ENCODE measurements around the gene RRN3.
A peak's percentile ranks its signal among the peaks of the same experiment; 100 is the strongest.
"Not testable (repeated sequence)": the region's sequence is repeated elsewhere in the genome, so short reads cannot be mapped to it uniquely, and the experiment has no call there.

The RRN3 gene

DNA sequence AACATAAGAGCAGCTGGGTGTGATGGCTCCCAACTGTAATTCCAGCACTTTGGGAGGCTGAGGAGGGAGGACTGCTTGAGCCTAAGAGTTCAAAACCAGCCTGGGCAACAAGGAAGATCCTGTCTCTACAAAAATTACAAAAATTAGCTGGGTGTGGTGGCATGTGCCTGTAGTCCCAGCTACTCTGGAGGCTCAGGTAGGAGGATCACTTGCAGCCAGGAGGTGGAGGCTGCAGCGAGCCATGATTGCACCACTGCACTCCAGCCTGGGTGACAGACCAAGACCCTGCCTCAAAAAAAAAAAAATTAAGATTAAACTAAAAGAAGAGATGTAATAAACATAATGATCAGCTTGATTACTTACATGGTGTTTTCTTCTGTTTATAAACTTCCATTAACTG is 43.6 kb downstream of the RRN3 start:
- DNase-seq, result not testable (repeated sequence)

DNA sequence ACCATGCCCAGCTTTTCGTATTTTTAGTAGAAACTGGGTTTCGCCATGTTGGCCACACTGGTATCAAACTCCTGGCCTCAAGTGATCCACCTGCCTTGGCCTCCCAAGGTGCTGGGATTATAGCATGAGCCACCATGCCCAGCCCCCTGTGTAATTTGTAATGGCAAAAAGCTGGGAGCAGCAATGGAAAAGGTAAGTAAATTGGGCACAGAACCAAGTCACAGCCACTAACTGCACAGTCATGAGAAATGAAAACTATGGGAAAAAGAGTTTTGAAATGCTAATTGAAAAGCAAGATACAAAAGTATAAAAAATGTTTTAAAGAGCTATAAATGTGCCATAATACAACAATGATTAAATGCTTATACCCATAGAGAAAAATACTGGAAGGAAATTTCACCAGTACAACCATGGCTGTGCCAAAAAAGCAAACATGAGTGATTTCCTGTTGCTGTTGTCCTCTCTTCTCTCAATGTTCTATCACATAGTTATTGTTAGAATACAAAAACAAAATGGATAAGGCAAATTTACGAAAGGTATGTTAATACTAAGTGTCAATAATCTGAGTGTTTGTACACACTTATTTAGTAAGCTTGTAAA is 44.4 kb downstream of the RRN3 start:
- DNase-seq, result no peak

DNA sequence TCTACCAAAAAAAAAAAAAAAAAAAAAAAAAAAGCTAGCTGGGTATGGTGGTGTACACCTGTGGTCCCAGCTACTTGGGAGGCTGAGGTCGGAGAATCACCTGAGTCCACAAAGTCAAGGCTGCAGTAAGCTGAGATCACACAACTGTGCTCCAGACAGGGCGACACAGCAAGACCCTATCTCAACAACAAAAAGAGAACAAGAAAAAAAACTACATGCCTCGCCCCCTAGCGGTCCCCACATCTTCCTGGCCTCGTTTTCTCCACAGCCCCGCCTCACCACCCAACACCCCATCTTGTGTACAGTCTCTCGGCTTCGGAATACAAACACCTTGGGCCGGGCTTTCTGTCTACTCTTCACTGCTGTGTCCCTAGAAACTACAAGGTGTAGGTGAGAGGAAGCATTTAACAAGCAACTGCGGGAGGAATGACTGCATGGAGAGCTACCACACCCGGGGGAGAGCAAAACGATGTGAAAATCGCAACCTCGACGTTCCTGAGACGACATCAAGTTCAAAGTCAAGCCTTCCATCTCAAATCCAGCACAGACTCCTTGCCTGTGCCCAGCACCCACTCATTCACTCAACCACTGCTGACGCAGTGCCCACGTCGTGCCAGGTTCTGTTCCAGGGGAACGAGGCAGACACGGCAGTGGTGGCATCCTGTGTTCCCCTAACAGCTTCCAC is 47.2 kb downstream of the RRN3 start:
- DNase-seq, result no peak

DNA sequence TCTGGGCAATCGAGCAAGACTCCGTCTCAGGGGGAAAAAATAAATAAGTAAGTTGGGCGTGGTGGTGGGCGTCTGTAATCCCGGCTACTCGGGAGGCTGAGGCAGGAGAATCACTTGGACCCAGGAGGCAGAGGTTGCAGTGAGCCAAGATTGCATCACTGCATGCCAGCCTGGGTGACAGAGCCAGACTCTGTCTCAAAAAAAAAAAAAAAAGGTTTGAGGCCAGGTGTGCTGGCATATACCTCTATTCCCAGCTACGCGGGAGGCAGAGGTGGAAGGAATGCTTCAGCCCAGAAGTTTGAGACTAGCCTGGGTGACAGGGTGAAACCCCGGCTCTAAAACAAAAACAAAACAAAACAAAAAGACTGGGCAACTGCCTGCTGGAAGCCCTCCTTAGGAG is 48.8 kb downstream of the RRN3 start:
- DNase-seq, result not testable (repeated sequence)

DNA sequence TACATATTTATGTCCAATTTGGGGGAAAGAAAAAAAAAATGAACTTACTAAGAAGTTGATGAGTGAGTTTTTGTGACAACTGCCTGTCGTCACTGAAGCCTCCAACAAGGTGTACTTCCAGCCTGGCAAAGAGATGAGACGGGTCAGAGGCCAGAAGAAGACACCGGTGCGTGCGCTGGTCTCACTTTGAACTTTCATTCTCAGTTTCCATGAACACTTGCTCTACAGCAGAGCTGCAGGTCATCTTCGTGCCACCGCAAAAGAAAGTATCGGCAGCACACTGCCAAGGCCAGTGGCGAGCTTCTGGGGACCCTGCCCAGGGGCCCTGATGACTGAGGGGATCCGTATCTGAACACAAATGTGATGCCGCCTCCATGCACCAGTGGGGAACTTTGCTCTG is 49.8 kb downstream of the RRN3 start:
- DNase-seq, result no peak

DNA sequence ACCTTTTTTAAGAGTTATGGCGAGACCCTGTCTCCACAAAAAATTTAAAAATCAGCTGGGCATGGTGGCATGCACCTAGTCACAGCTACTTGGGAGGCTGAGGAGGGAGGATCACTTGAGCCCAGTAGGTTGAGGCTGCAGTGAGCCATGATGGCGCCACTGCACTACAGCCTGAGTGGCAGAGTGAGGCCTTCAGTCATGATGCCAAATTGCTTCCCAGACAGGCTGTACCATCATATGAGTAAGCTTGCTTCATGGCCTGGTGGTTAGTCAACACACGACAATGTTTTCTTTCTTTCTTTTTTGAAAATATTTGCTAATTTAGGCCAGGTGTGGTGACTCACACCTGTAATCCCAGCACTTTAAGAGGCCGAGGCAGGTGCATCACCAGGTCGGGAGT is 50.7 kb downstream of the RRN3 start:
- no peak for DNase-seq

DNA sequence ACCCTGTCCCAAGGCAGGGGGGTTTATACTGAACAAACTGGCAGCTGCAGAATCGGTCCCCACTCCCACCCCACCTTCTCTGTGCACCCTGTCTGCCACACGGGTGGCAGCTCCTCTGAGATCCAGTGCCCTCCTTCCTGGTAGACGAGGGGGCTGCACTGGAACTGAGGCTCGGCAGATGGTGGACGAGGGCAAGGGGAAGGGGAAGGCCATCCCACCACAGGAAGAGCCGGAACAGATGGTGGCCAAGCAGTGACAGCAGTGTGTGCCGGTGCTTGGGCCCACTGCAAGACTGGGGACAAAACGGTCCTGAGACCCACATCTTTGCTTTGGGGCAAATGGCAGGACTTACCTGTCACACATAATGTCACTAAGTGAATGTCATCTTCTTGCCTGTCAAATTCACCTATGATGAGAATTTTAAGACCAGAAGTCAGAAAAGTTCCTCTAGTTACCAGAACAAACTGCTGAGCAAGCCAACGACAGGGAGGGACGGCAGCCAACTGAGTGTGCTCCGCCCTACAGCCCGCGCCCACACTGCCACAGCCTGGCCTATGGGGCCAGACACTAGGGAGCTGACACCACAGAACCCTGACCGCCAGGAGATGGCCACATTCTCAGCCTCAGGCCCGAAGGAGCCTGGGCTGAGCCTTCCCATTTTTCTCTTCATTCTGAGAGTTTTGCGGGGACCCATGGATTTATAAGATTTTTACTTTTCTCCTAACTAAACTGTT is 52.6 kb downstream of the RRN3 start:
- DNase-seq, result peak; percentile 83

DNA sequence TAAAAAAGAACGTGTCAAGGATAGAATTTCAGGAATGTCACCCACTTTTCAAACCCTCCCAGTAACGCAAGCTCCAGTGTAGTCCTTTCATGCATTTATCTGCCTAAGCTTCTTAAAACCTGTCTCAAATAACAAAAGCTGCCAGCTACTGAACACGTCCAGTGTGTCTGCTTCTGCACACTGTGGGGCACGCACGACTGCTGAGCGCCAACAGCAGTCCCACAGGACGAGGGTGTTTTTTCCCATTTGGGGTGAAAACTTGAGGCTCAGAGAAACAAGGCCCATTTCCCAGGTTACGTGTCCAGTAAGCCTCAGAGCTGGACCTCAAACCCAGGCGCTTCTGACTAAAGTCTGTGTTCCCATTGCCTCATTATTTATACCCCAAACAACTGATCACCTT is 55.4 kb downstream of the RRN3 start:
- no peak for DNase-seq

DNA sequence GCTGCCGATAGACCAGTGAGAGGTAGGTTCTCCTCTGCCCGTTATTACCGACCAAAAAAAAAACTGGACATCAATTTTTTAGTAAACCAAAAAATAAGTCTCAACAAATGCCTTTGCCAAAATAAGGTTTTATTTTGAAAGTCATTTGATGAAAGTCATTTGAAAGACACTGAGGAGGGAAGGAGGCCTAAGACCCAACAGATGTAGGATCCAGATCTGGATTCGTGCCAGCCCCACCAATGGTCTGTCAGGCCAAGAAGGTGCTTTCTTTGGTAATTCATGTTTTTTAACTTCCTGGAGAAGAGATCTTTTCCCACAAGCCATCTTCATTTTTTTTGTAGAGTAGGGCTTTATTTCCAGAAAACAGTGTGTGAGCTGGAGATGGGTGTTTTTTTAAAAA is 56.3 kb downstream of the RRN3 start:
- peak; percentile 80 for DNase-seq

DNA sequence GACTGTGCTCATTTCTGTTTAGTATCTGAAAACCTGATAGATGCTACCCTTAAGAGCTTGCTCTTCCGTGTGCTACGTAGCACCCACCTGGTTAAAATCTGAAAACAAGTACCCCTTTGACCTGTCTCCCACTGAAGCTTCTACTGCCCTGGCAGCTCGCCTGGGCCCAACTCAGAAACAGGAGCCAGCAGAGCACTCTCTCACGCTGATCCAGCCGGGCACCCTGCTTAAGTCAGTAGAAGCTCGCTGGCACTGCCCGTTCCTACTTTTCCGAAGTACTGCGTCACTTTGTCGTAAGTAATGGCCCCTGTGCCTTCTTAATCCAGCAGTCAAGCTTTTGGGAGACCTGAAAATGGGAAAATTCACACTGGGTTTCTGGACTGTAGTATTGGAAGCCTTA is 57.1 kb downstream of the RRN3 start:
- DNase-seq, result no peak

DNA sequence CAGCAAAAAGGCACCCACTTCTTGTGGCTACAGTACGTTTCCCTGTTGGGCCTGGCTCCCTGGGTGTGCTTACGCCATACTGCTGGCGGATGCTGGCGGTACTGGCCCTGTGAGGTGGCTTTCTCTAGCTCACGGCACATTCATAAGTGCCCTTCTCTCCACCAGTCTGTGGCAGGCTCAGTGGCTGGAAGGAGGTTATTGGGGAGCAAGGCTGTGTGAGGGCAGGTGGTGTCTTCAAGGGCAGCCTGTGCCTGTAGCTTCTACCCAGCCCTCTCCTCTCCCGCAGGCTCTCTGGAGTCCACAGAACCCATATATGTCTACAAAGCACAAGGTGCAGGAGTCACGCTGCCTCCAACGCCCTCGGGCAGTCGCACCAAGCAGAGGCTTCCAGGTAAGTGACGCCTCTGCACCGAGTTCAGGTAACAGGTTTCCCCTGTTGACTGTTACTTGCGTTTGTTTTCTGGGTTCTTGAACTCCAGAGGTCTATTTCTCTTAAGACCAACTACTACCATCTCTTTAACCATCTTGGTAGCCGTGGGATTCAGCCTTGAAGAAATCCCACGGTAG is 58.8 kb downstream of the RRN3 start:
- no peak for DNase-seq

DNA sequence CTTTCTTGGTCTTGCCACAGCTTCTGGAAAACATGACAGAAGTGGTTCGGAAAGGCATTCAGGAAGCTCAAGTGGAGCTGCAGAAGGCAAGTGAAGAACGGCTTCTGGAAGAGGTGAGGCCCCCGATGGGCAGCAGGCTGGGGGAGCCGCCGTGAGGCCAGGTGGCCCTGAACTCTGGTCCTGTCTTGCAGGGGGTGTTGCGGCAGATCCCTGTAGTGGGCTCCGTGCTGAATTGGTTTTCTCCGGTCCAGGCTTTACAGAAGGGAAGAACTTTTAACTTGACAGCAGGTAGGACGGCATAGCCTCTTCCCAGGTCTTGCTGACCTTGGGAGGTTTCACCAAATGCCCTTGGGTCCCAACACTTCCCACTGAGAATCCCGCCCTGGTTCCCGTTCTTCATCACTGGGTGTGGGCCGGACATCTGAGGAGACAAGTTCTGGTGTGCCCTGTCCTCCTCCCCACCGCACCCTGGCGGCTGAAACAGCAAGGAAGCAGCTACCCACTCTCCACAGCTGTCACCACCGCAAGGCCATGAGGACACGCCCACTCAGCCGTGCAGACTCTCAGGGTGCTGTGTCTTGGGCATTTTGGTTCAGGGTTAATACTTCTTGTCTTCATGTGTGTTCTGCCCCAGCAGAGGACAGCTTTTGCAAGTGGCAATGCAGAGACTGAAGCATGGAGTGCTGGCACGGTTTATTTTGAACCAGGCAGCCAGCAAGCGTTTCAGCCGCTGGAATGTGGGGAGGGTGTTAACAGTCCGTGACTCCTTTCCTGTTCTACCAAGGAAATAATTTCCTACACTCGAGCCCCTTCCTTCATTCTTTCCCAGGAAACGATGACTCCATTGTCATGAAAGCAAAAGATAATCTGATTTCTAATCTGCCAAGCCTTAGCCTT is 59.6 kb downstream of the RRN3 start:
- no peak for DNase-seq

DNA sequence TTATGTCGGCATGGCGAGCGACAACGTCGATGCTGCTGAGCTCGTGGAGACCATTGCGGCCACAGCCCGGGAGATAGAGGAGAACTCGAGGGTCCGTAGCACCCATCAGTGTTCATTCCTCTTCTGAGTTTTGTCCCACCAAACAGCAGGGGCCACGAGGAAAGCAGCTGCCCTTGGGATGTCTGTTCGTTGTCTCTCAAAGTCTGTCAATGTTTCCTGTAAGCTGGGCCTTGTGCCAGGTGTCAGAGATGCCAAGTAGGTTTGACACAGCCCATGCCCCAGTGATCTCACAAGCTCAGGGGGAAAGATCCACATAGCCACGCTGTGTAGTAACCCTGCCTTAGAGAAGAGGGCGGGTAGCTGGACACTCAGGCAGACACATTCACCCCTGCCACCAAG is 60.8 kb downstream of the RRN3 start:
- DNase-seq, result no peak

DNA sequence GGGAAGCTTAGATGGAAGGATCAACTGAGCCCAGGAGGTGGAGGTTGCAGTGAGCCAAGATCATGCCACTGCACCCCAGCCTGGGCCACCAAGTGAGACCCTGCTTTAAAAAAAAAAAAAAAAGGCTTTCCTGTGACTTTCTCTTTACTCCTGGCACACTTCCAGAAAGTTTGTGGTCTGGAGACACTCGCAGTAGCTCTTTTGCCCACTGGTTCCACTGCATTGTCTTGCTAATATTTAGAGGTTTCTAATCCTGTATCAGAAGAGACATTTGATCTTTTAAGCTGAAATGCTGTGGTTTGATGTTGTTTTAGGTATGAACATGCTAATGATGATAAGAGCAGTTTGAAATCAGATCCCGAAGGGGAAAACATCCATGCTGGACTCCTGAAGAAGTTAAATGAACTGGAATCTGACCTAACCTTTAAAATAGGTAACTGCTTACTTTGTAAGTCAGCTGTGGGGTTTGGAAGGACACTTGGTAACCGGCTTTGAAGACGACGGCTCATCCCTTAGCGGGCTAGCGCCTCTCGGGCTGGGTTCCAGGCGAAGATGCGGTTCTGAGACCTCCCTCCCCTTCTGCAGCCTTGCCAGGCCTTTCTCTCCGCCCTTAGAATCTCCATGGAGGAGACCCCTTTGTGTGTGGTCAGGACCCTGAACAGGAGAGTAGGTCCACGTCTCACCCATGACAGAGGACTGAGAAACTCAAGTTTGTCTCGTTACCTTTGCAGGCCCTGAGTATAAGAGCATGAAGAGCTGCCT is 61.3 kb downstream of the RRN3 start:
- peak; percentile 76 for DNase-seq

DNA sequence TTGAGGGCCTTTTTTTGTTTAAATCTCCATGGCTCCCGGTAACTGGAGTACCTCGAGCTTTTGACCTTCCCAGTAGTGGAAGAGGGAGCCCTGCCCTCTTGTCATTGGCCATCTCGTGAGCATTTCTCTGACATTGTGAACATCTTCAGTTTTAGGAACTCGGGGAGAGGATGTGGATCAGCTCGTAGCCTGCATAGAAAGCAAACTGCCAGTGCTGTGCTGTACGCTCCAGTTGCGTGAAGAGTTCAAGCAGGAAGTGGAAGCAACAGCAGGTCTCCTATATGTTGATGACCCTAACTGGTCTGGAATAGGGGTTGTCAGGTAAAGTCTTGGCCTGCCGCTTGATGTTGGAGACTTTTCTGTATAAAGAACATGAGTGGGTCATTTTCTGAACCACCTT is 62.5 kb downstream of the RRN3 start:
- DNase-seq, result no peak

DNA sequence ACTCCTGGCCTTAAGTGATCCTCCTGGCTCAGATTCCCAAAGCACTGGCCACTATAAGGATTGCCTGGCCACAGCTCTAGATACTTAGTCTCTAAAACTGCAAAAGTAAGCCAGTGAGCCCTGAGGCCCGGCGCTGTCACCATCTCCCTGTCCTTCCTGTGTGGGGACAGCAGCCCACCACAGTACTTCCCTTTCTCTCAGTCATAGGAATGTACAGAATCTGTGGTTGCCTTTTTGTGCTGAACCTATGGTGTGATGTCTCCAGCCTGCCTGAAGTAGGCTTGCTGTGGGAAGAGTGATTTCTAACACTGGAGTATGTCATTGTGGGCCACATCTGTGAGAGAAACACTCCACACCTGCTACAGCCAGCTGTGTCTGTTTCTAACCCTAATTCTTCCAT is 62.9 kb downstream of the RRN3 start:
- DNase-seq, result no peak

DNA sequence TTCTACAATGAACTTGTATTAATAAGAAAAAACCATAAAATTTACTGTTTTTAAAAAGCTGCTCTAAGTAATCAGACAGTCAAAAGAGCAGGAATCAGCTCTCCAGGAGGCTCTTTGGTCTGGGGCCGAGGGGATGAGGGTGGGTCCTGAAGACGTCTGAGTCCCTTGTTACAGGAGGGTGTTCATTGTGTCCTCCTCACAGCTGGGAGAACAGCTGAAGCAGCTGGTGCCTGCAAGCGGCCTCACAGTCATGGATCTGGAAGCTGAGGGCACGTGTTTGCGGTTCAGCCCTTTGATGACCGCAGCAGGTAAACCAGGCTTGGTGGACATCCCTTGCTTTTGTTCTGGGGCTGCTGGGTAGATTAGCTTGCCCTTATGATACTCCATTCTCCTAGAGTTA is 64.3 kb downstream of the RRN3 start:
- not testable (repeated sequence) for DNase-seq

DNA sequence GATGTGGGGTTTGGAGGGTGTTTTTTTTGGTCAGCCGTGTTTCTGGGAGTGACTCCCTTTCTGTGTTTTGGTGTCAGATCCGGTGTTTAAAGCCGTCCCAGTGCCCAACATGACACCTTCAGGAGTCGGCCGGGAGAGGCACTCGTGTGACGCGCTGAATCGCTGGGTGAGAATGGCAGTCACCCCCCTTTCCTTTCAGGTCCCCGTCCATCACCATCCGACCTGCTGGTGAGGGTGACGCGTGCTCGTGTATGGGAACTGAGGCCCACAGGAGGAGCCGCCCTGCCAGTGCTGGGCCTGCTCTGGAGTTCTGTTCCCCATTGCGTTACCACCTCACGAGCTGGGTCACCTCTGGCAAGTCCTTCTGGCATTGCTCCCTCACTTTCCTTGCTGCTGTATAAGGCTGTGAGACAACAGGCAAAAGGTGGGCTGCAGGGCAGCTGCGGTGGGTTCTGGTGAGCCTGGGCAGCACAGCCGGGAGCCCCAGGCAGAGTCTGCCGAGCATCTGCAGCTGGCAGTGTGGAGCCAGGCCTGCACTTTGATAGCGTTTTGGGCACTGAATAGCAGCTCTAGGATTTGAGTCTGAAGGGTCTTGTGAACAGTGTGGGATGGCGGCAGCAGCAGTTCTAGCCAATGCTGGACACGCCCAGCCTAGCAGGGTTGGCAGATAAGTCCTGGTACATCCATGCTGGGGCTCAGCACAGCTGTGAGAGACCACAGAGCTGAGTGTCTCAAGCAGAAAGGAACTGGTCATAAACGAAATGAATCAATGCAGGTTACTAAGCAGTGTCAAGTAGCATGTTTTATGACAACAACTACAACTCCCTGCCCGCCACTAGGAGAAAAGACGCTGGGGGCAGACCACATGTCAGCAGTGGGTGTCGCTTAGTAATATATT is 65.0 kb downstream of the RRN3 start:
- DNase-seq, result peak; percentile 82

DNA sequence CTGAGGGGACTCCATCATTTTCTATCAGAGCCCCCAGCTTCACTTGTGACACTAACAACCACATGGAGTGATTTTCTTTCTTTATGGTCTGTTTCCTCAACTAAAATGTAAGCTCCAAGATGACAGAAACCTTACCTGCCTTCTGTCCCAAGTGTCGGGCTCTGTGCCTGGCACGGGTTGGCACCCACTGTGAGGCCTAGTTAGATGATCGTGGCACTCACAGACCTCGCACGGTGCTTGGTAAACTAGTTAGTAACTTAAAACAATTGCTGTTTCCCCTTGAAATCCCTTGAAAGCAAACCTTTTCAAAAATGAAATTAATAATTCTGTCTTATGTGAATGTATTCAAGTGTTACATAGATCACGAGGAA is 65.7 kb downstream of the RRN3 start:
- DNase-seq, result not testable (repeated sequence)

DNA sequence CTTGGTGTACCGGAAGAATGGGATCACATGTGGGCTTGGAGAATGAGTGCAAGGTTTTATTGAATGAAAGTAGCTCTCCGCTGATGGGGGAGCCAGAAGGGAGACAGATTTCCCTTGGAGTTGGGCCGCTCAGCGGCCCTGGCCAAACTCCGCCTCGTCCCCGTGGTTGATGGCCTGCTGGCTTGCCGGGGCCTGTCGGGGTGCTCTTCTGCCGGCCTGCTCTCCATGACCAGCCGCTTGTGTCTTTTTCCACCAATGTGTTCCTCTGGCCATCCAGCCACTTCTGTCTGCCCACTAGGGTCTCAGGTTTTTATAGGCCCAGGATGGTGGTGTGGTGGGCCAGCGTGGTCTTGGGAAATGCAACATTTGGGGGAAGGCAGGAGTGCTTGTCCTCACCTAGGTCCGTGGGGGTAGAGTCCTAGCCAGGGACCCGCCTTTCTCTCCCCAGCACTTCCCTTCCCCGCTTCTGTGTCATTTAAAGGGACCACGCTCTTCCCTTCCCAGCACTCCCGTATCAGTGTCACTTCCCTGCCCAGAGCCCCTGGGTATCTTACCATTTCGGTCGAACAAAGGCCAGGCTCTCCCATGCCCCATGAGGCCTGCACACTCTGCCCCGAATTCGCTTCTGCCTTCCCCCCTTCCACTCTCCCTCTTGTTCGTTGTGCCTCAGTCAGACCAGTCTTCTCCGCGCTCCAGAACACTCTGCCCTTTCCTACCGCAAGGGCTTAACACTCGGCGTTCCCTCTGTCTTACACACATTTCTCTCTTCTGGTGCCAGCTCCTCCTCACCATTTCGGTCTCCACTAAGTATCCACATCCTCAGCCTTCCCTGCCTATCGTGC is 66.3 kb downstream of the RRN3 start:
- DNase-seq, result not testable (repeated sequence)

All from hematopoietic multipotent progenitor cell treated with erythropoietin and hydrocortisone succinate and interleukin-3 and kit ligand, for 8 days (in vitro differentiated cells).